NCI-H1436 (cell line): ENCODE measurements around the gene CYS1.
"Not testable (repeated sequence)": the region's sequence is repeated elsewhere in the genome, so short reads cannot be mapped to it uniquely, and the experiment has no call there.

ENCODE experiments used
- DNase-seq: peaks from one replicate; lab custom pipeline; 2025; lab: John Stamatoyannopoulos, UW

Gene CYS1

DNA sequence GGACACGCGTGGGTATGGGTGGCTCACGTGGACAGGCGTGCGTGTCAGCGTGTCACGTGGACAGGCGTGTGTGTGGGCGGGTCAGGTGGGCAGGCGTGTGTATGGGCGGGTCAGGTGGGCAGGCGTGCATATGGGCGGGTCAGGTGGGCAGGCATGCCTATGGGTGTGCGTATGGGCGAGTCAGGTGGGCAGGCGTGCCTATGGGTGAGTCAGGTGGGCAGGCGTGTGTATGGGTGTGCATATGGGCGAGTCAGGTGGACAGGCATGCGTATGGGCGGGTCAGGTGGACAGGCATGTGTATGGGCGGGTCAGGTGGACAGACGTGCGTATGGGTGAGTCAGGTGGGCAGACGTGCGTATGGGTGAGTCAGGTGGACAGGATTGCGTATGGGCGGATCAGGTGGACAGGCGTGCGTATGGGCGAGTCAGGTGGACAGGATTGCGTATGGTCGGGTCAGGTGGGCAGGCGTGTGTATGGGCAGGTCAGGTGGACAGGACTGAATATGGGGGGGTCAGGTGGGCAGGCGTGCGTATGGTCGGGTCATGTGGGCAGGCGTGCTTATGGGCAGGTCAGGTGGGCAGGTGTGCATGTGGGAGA lies 67.7 kb downstream of the CYS1 start:
- not testable (repeated sequence) for DNase-seq

DNA sequence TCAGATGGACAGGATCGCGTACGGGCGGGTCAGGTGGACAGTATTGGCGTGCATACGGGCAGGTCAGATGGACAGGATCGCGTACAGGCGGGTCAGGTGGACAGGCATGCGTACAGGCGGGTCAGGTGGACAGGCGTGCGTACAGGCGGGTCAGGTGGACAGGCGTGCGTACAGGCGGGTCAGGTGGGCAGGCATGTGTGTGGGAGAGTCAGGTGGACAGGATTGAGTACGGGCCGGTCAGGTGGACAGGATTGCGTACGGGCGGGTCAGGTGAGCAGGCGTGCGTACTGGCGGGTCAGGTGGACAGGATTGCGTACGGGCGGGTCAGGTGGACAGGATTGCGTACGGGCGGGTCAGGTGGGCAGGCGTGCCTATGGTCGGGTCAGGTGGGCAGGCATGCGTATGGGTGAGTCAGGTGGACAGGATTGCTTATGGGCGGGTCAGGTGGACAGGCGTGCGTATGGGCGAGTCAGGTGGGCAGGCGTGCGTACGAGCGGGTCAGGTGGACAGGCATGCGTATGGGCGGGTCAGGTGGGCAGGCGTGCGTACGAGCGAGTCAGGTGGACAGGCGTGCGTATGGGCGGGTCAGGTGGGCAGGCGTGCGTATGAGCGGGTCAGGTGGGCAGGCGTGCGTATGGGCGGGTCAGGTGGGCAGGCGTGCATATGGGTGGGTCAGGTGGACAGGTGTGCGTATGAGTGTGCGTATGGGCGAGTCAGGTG lies 68.4 kb downstream of the CYS1 start:
- not testable (repeated sequence) for DNase-seq

DNA sequence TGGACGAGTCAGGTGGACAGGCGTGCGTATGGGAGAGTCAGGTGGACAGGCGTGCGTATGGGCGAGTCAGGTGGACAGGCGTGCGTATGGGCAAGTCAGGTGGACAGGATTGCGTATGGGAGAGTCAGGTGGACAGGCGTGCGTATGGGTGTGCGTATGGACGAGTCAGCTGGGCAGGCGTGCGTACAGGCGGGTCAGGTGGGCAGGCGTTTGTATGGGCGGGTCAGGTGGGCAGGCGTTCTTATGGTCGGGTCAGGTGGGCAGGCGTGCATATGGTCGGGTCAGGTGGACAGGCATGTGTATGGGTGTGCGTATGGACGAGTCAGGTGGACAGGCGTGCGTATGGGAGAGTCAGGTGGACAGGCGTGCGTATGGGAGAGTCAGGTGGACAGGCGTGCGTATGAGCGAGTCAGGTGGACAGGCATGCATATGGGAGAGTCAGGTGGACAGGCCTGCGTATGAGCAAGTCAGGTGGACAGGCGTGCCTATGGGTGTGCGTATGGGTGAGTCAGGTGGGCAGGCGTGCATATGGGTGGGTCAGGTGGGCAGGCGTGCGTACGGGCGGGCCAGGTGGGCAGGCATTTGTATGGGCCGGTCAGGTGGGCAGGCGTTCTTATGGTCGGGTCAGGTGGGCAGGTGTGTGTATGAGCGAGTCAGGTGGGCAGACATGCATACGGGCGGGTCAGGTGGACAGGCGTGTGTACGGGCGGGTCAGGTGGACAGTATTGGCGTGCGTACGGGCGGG lies 69.2 kb downstream of the CYS1 start:
- not testable (repeated sequence) for DNase-seq

DNA sequence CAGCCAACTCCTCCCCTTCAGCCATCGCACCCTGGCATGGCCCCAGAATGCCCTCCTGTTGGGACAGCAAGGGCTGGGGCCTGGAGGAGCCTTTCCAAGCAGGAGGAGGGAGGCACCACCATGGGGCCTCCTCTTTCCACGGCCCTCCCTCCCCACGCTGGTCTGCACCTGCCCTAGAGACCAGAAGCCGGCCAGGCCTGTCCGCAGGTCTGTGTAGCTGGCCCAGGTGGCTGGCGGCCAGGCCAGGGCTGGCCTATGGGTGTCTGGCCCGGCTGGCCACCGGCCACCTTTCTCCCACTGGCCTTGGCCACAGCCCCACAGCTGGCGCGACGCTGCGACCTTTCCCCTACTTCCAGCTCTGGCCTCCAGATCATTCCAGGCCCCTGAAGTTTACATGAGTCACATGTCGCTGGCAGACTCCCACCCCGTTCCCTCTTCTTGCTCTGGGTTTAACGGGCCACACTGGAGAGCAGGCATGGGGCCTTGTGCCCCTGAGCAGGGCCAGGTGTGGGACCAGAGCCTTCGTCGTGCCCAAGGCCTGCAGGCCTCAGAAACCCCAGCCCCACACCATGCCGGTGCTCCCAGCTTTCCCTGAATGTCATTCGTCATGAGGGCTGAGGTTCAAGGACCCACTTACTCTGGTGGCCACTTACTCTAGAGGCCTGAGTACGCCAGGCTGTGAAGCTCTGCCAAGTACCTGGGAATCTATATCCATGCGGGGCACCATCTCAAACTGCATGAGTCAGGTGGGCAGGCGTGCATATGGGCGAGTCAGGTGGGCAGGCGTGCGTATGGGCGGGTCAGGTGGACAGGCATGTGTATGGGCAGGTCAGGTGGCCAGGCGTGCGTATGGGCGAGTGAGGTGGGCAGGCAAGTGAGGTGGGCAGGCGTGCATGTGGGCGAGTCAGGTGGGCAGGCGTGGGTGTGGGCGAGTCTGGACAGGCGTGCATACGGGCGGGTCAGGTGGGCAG lies 70.1 kb downstream of the CYS1 start:
- no peak for DNase-seq

DNA sequence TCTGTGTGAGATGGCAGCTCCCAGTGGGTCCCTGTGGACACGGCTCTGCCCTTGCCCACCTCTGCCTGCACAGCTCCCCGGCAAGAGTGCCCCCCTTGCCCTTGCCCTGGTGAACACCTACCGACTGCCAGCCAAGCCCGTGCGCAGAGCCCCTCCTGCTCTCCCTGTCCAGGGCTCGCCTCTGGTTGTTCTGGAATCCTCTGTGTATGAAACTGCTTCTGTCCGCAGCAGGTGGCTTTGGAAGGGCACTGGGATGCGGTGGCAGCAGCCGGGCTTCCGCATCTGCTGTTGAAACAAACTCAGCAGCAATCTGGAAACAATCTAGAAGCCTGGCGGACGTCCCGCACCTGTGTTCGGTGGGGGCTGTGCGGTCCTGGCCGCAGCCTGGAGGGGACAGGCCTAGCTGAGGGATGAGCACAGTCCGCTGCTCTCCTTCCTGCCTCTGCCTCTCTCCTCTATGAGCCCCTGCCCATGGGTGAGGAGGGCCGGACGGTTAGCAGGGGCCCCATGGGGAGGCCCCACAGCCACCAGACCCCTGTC lies 70.9 kb downstream of the CYS1 start:
- no peak for DNase-seq

DNA sequence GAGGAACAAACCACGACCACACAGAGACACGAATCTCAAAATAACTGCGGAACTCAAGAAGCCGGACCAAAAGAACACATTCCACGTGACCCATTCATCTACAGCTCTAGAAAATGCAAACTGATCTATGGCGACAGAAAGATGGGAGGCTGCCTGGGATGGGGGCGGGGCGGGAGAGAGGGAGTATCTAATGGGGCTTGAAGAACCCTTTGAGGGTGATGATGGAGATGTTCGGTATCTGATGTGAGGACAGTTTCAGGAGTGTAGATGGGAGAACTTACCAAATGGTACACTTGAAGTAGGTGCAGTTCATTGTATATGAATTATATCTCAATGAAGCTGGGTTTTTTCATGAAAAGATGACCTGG lies 71.4 kb downstream of the CYS1 start:
- no peak for DNase-seq

DNA sequence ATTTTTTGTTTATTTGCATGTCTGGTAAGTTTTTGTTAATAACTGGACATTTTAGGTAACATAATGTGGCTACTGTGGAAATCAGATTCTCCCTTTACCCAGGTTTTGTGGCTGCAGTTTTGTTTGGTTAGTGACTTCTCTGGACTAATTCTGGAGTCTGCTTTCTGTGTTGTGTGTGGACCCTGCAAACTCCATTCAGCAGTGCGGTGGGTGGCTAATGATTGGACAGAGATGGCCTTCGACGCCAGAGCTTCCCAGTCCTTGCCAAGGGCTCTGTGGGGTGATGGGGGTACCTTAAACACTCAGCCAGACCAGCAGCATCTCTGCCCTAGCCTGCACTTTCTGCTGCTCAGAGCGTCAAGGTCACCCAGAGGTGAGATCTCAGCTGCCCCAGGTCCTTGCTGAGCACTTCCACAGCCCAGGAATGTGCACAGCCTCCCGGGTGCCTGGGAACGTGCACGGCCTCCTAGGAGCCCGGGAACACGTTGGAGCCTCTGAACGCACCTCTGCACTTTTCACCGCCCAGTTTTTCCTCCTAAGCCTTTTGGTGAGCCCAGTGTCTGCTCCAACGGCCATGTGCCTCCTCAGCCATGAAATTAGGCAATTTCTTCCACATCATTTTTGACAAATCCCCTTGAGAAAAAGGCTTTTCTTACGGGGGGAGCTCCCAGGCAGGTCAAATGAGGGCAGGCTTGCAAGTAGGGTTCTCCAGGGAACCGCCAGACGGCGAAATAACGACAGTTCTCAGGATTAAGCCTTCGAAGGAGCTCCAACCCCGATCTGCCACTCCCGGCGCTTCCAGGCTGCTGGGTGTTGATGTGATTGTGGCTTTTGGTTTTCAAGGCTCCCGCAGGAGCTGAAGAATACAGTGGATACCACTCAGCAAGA lies 72.0 kb downstream of the CYS1 start:
- no peak for DNase-seq

DNA sequence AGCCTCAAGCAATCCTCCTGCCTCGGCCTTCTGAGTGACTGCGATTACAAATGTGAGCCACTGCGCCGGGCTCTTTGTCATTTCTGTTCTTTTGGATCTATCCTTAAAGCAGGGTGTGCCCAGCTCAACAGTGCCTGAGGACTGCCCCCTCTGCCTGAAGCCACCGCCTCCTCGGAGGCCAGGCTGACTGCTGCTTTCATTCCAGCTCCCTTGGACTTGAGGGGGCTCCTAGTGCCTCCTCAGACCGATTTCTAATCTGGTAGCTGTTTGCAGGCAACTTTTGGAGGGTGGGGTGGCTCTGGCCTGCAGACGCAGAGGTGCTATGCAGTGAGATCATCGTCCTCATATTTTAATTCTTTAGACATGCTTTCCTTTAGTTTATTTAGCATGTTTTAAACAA lies 72.8 kb downstream of the CYS1 start:
- no peak for DNase-seq
